A673 (cell line): ENCODE data around the gene FXYD4. TPM values are rescaled to one million over a fixed set of nuclear protein-coding genes. Genes with fewer than 3 reads are reported as not detected.

Experiments used
- BruUV-seq: library from RNA; stranded (reverse); fragments of 400-500 nt; replicated peaks from 2 replicates; lab custom pipeline; 2021; lab: Mats Ljungman, UMichigan
- CTCF ChIA-PET: fragments of 300-600 bp; sonication (Branson Sonifier 250); formaldehyde crosslinking; loops from one replicate; lab custom pipeline; 2022; ENCODE audit warnings: antibody characterized with exemption; lab: Charles Lee
- POLR2A ChIA-PET: fragments of 300-600 bp; sonication (Branson Sonifier 250); formaldehyde crosslinking; loops from one replicate; lab custom pipeline; 2022; ENCODE audit warnings: antibody characterized with exemption; ENCODE audit not compliant: low non-redundant PET; lab: Charles Lee
- DNase-seq: peaks from one replicate; pipeline ENCODE4 v3.0.0-alpha.2; 2015; ENCODE audit warnings: low spot score
- H3K27ac ChIP-seq: fragments of 200-600 bp; sonication (generic); 2 replicates; pipeline ENCODE4 v1.5.1; 2016; ENCODE audit warnings: mixed run types, low read depth, mild to moderate bottlenecking, mixed read lengths, antibody characterized with exemption, low read length; ENCODE audit not compliant: poor library complexity, severe bottlenecking
- H3K27me3 ChIP-seq: fragments of 200-600 bp; sonication (generic); replicated peaks from 2 replicates; pipeline ENCODE4 v1.6.1; 2017; ENCODE audit warnings: mixed run types, low read depth, mild to moderate bottlenecking, mixed read lengths, antibody characterized with exemption, low read length; ENCODE audit not compliant: insufficient read depth, poor library complexity
- H3K36me3 ChIP-seq: fragments of 200-600 bp; sonication (generic); 2 replicates; pipeline ENCODE4 v1.6.1; 2016; ENCODE audit warnings: mixed run types, mild to moderate bottlenecking, mixed read lengths, antibody characterized with exemption, low read length; ENCODE audit not compliant: insufficient read depth, poor library complexity, severe bottlenecking
- H3K4me1 ChIP-seq: fragments of 200-600 bp; sonication (generic); 2 replicates; pipeline ENCODE4 v1.6.1; 2017; ENCODE audit warnings: mixed run types, mild to moderate bottlenecking, mixed read lengths, antibody characterized with exemption, low read length; ENCODE audit not compliant: insufficient read depth, poor library complexity, severe bottlenecking
- H3K4me3 ChIP-seq: fragments of 200-600 bp; sonication (generic); 2 replicates; pipeline ENCODE4 v1.5.1; 2016; ENCODE audit warnings: low read depth, mixed run types, mild to moderate bottlenecking, mixed read lengths, low read length; ENCODE audit not compliant: poor library complexity, severe bottlenecking
- H3K9me3 ChIP-seq: fragments of 200-600 bp; sonication (generic); 2 replicates; pipeline ENCODE4 v1.6.1; 2016; ENCODE audit warnings: mixed run types, low read depth, mild to moderate bottlenecking, mixed read lengths, antibody characterized with exemption, low read length; ENCODE audit not compliant: poor library complexity, severe bottlenecking
- CTCF ChIP-seq: fragments of 300-800, 200-600 bp; sonication (generic); conservative IDR thresholded peaks from 2 replicates; pipeline ENCODE4 v1.5.1; 2017; ENCODE audit warnings: low read depth, mild to moderate bottlenecking, antibody characterized with exemption, low read length, moderate library complexity, mixed read lengths
- EZH2 ChIP-seq: fragments of 200-600 bp; sonication (generic); IDR thresholded peaks from 2 replicates; pipeline ENCODE4 v1.6.1; 2017; ENCODE audit warnings: borderline replicate concordance, low read depth, mild to moderate bottlenecking, mixed read lengths, antibody characterized with exemption, low read length; ENCODE audit not compliant: poor library complexity, severe bottlenecking
- intact Hi-C: fragments of 100-400 bp; cut with micrococcal nuclease; formaldehyde crosslinking; loops from one replicate; pipeline ENCODE4 v1.10.0; 2022; ENCODE audit not compliant: unreplicated experiment
- total RNA-seq: library from RNA; stranded (reverse); gene quantifications from 2 replicates; pipeline ENCODE4 v1.2.3, GENCODE V29; 2021

Gene FXYD4
- total RNA-seq, 1 experiment from 2014 or later = not detected

GRCh38 chr10:43351301-43351700, 20.1 kb upstream of the FXYD4 start:
- H3K4me1 ChIP-seq = peaks cover 12% of the 10 kb centered on the region
- ChIA-PET POLR2A (no interaction called here), CTCF (no interaction called here)
- no peak overlapping the region for H3K4me3 ChIP-seq
- intact Hi-C loops = no loop called here
- no peaks in the 10 kb centered on the region for H3K36me3 ChIP-seq
- DNase-seq = no peak
- BruUV-seq = no TSS peak
- H3K27me3 ChIP-seq = no peaks in the 10 kb centered on the region
- no peak overlapping the region for H3K27ac ChIP-seq
- no peak for TF ChIP-seq CTCF
- TF ChIP-seq EZH2 = no peak
- no peaks in the 10 kb centered on the region for H3K9me3 ChIP-seq

GRCh38 chr10:43352951-43353350, 18.5 kb upstream of the FXYD4 start:
- Histone ChIP-seq H3K4me1 (peaks cover 12% of the 10 kb centered on the region), H3K9me3 (no peaks in the 10 kb centered on the region), H3K27me3 (no peaks in the 10 kb centered on the region), H3K36me3 (no peaks in the 10 kb centered on the region), H3K4me3 (no peak overlapping the region), H3K27ac (no peak overlapping the region)
- ChIA-PET POLR2A (no interaction called here), CTCF (no interaction called here)
- no peak for TF ChIP-seq EZH2
- no peak for TF ChIP-seq CTCF
- intact Hi-C loops = no loop called here
- no peak for DNase-seq
- BruUV-seq = no TSS peak

- CTCF ChIA-PET = no interaction called here
- intact Hi-C loops = no loop called here
- POLR2A ChIA-PET = no interaction called here
These were observed 17.7 kb upstream of the FXYD4 start for GRCh38 chr10:43353495-43354329.

More at GRCh38 chr10:43353495-43354329, 17.7 kb upstream of the FXYD4 start:
- peaks cover 12% of the 10 kb centered on the region for H3K4me1 ChIP-seq
- H3K4me3 ChIP-seq = no peak overlapping the region
- no TSS peak for BruUV-seq
- no peak for DNase-seq
- no peaks in the 10 kb centered on the region for H3K36me3 ChIP-seq
- no peaks in the 10 kb centered on the region for H3K9me3 ChIP-seq
- H3K27me3 ChIP-seq = no peaks in the 10 kb centered on the region
- no peak for TF ChIP-seq EZH2
- TF ChIP-seq CTCF = no peak
- no peak overlapping the region for H3K27ac ChIP-seq
